K562 (cell line): ENCODE data around the gene ZDHHC18. TPM values are rescaled to one million over a fixed set of nuclear protein-coding genes. Genes with fewer than 3 reads are reported as not detected.
A peak's percentile ranks its signal among the peaks of the same experiment; 100 is the strongest.
"Not testable (repeated sequence)": the region's sequence is repeated elsewhere in the genome, so short reads cannot be mapped to it uniquely, and the experiment has no call there.

Experiments
- ATAC-seq: fragments of 200-7000 bp; cut with Tn5 transposase; 3 replicates; pipeline ENCODE4 v1.9.1; 2020; ENCODE audit warnings: moderate library complexity
- BruUV-seq: library from RNA; stranded (reverse); fragments of 400-500 nt; replicated peaks from 2 replicates; lab custom pipeline; 2021; lab: Mats Ljungman, UMichigan
- CTCF ChIA-PET: fragments of 300-600 bp; formaldehyde crosslinking; extraction: SDS; loops from one replicate; lab custom pipeline; 2021; ENCODE audit warnings: low intra/inter-chr PET ratio; lab: Yijun Ruan, JAX
- POLR2A ChIA-PET: fragments of 300-600, 350-650 bp; sonication (Branson Sonifier 250); formaldehyde crosslinking; extraction: SDS; loops from one replicate; lab custom pipeline; 2021; ENCODE audit warnings: antibody characterized with exemption, inconsistent platforms; lab: Yijun Ruan, JAX
- DNase-seq, 4 experiments: peaks; one replicate each; pipeline versions ENCODE4 v3.0.0 to v3.0.0-alpha.2; 2011 to 2018; ENCODE audit warnings: low spot score in 3 of 4, mixed read lengths in 3 of 4; ENCODE audit errors: extremely low read depth in 1 of 4
- FAIRE-seq: peaks from 2 replicates; lab custom pipeline; 2011; peaks lifted over from hg19 to GRCh38; lab: Jason Lieb, UNC
- H2AFZ ChIP-seq: 2 replicates; pipeline ENCODE4 v1.6.0; 2011; ENCODE audit warnings: low read depth, low read length, control low read depth, inconsistent platforms
- H3K27ac ChIP-seq: fragments of 200-600 bp; 3 replicates; pipeline ENCODE4 v1.8.0; 2011; ENCODE audit warnings: low read depth, mild to moderate bottlenecking, control low read depth, inconsistent platforms, low read length, moderate library complexity, mixed read lengths; ENCODE audit errors: extremely low read depth
- H3K27me3 ChIP-seq, 2 experiments: fragments of 300-600 bp in 1 of 2; 2 replicates in 1 of 2; 3 replicates in 1 of 2; pipeline versions ENCODE4 v1.6.0 to v1.8.0; 2011; ENCODE audit warnings: inconsistent platforms in 2 of 2, low read length in 2 of 2, mild to moderate bottlenecking in 1 of 2, mixed read lengths in 1 of 2, moderate library complexity in 1 of 2; ENCODE audit not compliant: control insufficient read depth in 2 of 2, insufficient read depth in 2 of 2
- H3K36me3 ChIP-seq: fragments of 300-600 bp; 3 replicates; pipeline ENCODE4 v1.8.0; 2011; ENCODE audit warnings: mild to moderate bottlenecking, low read length, inconsistent platforms; ENCODE audit not compliant: control insufficient read depth, insufficient read depth
- H3K4me1 ChIP-seq, 2 experiments: fragments of 200-600 bp in 1 of 2; replicated peaks in 1 of 2; 2 replicates in 1 of 2; 3 replicates in 1 of 2; pipeline versions ENCODE4 v1.5.1 to v1.8.0; 2011; ENCODE audit warnings: inconsistent platforms in 2 of 2, low read length in 2 of 2, mild to moderate bottlenecking in 1 of 2, mixed read lengths in 1 of 2, moderate library complexity in 1 of 2; ENCODE audit not compliant: control insufficient read depth in 2 of 2, insufficient read depth in 2 of 2
- H3K4me2 ChIP-seq: 2 replicates; pipeline ENCODE4 v1.6.1; 2011; ENCODE audit warnings: low read length, control low read depth, inconsistent platforms, mixed read lengths; ENCODE audit not compliant: insufficient read depth
- H3K4me3 ChIP-seq: fragments of 200-600 bp; sonication (generic), shearing (Covaris generic); 2 replicates; pipeline ENCODE4 v1.5.1; 2016; ENCODE audit warnings: control low read depth, inconsistent platforms
- H3K79me2 ChIP-seq: fragments of 200-600 bp; 3 replicates; pipeline ENCODE4 v1.8.0; 2011; ENCODE audit warnings: low read length, inconsistent platforms; ENCODE audit not compliant: control insufficient read depth, insufficient read depth
- H3K9ac ChIP-seq, 2 experiments: 2 replicates each; pipeline versions ENCODE4 v1.6.0 to v1.6.1; 2011; ENCODE audit warnings: low read depth in 2 of 2, low read length in 2 of 2, control low read depth in 1 of 2, inconsistent platforms in 1 of 2, mild to moderate bottlenecking in 1 of 2, mixed read lengths in 1 of 2; ENCODE audit not compliant: insufficient read depth in 1 of 2
- H3K9me1 ChIP-seq: one replicate; pipeline ENCODE4 v1.6.0; 2011; ENCODE audit warnings: inconsistent platforms, mild to moderate bottlenecking, low read length, moderate library complexity; ENCODE audit not compliant: control insufficient read depth, insufficient read depth
- H3K9me3 ChIP-seq: replicated peaks from 2 replicates; pipeline ENCODE4 v1.5.1; 2011; ENCODE audit warnings: low read depth, low read length, inconsistent platforms; ENCODE audit not compliant: control insufficient read depth, insufficient read depth
- H4K20me1 ChIP-seq: replicated peaks from 2 replicates; pipeline ENCODE4 v1.6.1; 2011; ENCODE audit warnings: low read length, inconsistent platforms, mixed read lengths; ENCODE audit not compliant: control insufficient read depth, insufficient read depth
- CBFA2T3 ChIP-seq: fragments of 450-650 bp; IDR thresholded peaks from 2 replicates; pipeline ENCODE4 v1.6.1; 2017
- DPF2 ChIP-seq: fragments of 450-650 bp; IDR thresholded peaks from 2 replicates; pipeline ENCODE4 v1.6.1; 2016
- HDAC1 ChIP-seq, 2 experiments: fragments of 450-650 bp; IDR thresholded peaks; 2 replicates each; pipeline ENCODE4 v1.6.1; 2016 to 2017; ENCODE audit warnings: inconsistent platforms in 1 of 2, mild to moderate bottlenecking in 1 of 2, moderate library complexity in 1 of 2
- KDM1A ChIP-seq, 2 experiments: fragments of 450-650 bp; IDR thresholded peaks; 2 replicates each; pipeline ENCODE4 v1.6.1; 2016; ENCODE audit warnings: mild to moderate bottlenecking in 2 of 2
- MAFG ChIP-seq: fragments of 450-650 bp; conservative IDR thresholded peaks from 2 replicates; pipeline ENCODE4 v1.6.1; 2016; ENCODE audit warnings: missing genetic modification characterization, missing compliant biosample characterization
- MAFK ChIP-seq: IDR thresholded peaks from 2 replicates; pipeline ENCODE4 v1.6.1; 2011; ENCODE audit warnings: low read length, improper control_type of control experiment
- NFE2 ChIP-seq: IDR thresholded peaks from 2 replicates; pipeline ENCODE4 v1.6.1; 2014; ENCODE audit warnings: antibody characterized with exemption, low read depth
- NFE2L1 ChIP-seq: fragments of 450-650 bp; IDR thresholded peaks from 2 replicates; pipeline ENCODE4 v1.6.1; 2016; ENCODE audit warnings: missing genetic modification characterization, low read depth, mild to moderate bottlenecking, missing compliant biosample characterization, moderate library complexity, borderline replicate concordance
- PHF21A ChIP-seq: fragments of 450-650 bp; IDR thresholded peaks from 2 replicates; pipeline ENCODE4 v1.6.1; 2017; ENCODE audit warnings: low read depth, borderline replicate concordance
- RCOR1 ChIP-seq, 2 experiments: IDR thresholded peaks; 2 replicates each; pipeline ENCODE4 v1.6.1; 2012; ENCODE audit warnings: low read depth in 2 of 2, low read length in 2 of 2, borderline replicate concordance in 1 of 2, improper control_type of control experiment in 1 of 2
- SMARCA4 ChIP-seq: fragments of 450-650 bp; IDR thresholded peaks from 2 replicates; pipeline ENCODE4 v1.6.1; 2016
- ZNF316 ChIP-seq: fragments of 450-650 bp; IDR thresholded peaks from 2 replicates; pipeline ENCODE4 v1.6.1; 2016
- ZNF384 ChIP-seq: IDR thresholded peaks from 2 replicates; pipeline ENCODE4 v1.6.1; 2012; ENCODE audit warnings: low read depth, low read length, improper control_type of control experiment
- WGBS: fragments of 100-300 bp; shearing (Covaris generic); methylation state at CpG from one replicate; pipeline ENCODE4 v1.1.6; 2016; ENCODE audit warnings: low coverage, mixed read lengths; ENCODE audit not compliant: insufficient coverage; ENCODE audit errors: missing lambda C conversion rate; 5-methylcytosine and 5-hydroxymethylcytosine counted together
- in situ Hi-C: fragments of 300-500 bp; cut with MboI; formaldehyde crosslinking; loops from 4 replicates; pipeline ENCODE4 v1.15.0; 2018; ENCODE audit warnings: inconsistent platforms, mixed read lengths
- intact Hi-C: fragments of 100-400 bp; cut with micrococcal nuclease; formaldehyde crosslinking; loops from 2 replicates; pipeline ENCODE4 v1.14.2; 2022
- polyA plus RNA-seq, 8 experiments: library from polyadenylated mRNA; depleted of rRNA in 4 of 8; stranded (reverse) in 5 of 8; unstranded in 3 of 8; fragments of >200 nt; fragmentation: Nextera tagmentation in 2 of 8; fragmentation: Illumina TruSeq in 1 of 8; extraction: Ambion mirVana in 2 of 8; extraction: Trizol in 1 of 8; gene quantifications; 2 replicates each; pipeline versions ENCODE4 v1.2.1 to v1.2.3, GENCODE V29; 2011 to 2014; ENCODE audit warnings: inconsistent platforms in 1 of 8, missing spikeins in 1 of 8
- total RNA-seq, 7 experiments: library from RNA; depleted of rRNA in 6 of 7; stranded (reverse); fragments of >200 nt in 6 of 7; fragmentation: Illumina TruSeq in 2 of 7; extraction: Trizol in 2 of 7; gene quantifications; 2 replicates each; pipeline versions ENCODE4 v1.2.1 to v1.2.3, GENCODE V29; 2011 to 2021; ENCODE audit warnings: low replicate concordance in 1 of 7

Gene ZDHHC18
- total and polyA plus RNA-seq, 9 of the 15 experiments (the other 6 are each of a cell fraction or from before 2014, with no cell fraction given) = 0.42 to 35.6 (median 15.8) TPM

- H3K27me3 ChIP-seq, DNase-seq, H3K9me1 ChIP-seq, H3K4me1 ChIP-seq, H3K9me3 ChIP-seq, H2AFZ ChIP-seq, H3K27ac ChIP-seq, H3K9ac ChIP-seq, intact Hi-C loops, CTCF ChIA-PET, H3K4me3 ChIP-seq, H4K20me1 ChIP-seq, BruUV-seq, in situ Hi-C loops, H3K79me2 ChIP-seq: not testable (repeated sequence)
- POLR2A ChIA-PET = interaction anchor here (0.6 to 1.5 kb wide), 3 partner anchors 8 to 392 kb away, joined by 3 to 9 read pairs (median 4); partner anchors contain the start of gene GPATCH3
- peak; percentile 49 for ATAC-seq
- H3K36me3 ChIP-seq = peaks cover 14% of the 10 kb centered on the region; the same call in 2 of the 3 replicates
- TF ChIP-seq NFE2L1 (0 out of 2 replicates have a peak, but pooled peaks have one; percentile 11), PHF21A (peak; percentile 30; the same call in 1 of the 2 replicates), KDM1A (IDR thresholded peaks at IDR 0.05) (peak in 1 of 2 experiments; percentile 60; a peak in 2 of 4 replicates), NFE2 (peak; percentile 74), CBFA2T3 (peak; percentile 20; the same call in 1 of the 2 replicates), ZNF384 (peak; percentile 86), HDAC1 (IDR thresholded peaks at IDR 0.05) (0 out of 4 replicates have a peak, but pooled peaks of 1 of the 2 experiments have one; percentile 28), DPF2 (peak; percentile 58; the same call in 1 of the 2 replicates), RCOR1 (IDR thresholded peaks at IDR 0.05; ENCODE audit: borderline replicate concordance in 1 of 2, low read depth in 2 of 2, low read length in 2 of 2) (0 out of 4 replicates have a peak, but pooled peaks of 1 of the 2 experiments have one; percentile 17), SMARCA4 (peak; percentile 32; the same call in 1 of the 2 replicates), ZNF316 (peak; percentile 75), MAFK (peak; percentile 18; the same call in 1 of the 2 replicates), MAFG (tag) (peak; percentile 80)
- TF ChIP-seq, all 486 proteins: peak for 13; not testable (repeated sequence) for 473
- not testable (repeated sequence) for H3K4me2 ChIP-seq, FAIRE-seq
- 4% methylated on average over 2 of the region's 2 CpGs for WGBS
Measured at GRCh38 chr1:26873097-26873496, 46.6 kb downstream of the ZDHHC18 start.
